NAMALWA (cell line): ENCODE data around the gene COL5A3.
"Not testable (repeated sequence)": the region's sequence is repeated elsewhere in the genome, so short reads cannot be mapped to it uniquely, and the experiment has no call there.

ENCODE experiments used
- DNase-seq: peaks from one replicate; pipeline ENCODE4 v3.0.0-alpha.2; 2015; ENCODE audit warnings: low spot score

Gene COL5A3

DNA sequence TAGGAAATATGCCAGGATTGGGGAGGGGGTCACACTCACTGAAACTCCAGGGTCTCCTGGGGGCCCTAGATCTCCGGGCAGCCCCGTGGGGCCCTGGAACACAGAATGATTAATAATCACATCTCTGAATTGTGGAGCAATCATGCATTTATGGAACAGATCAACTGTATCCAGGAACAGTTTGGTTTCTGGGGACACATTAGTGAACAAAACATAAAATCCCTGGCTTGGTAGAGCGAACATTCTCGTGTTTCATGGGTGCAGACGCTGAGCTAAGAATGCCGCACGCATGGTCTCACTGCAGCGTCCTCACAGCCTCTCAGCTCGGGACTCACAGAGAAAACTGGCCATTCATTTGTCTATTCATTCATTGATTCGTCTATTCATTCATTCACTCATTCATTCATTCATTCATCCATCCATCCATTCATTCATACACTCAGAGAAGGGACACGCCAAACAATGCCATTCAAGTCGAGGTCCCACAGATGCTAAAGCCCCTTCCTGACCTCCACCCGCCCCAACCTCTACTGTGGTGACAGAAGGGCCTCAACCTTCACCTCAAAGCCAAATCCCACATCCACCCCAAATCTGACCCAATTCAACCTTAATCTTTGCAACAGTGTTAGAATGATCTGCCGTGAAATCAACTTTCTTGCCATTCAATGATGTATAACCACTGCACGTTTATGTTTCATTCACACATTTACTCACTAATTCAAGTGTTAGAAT lies 39.0 kb downstream of the COL5A3 start:
- no peak for DNase-seq

DNA sequence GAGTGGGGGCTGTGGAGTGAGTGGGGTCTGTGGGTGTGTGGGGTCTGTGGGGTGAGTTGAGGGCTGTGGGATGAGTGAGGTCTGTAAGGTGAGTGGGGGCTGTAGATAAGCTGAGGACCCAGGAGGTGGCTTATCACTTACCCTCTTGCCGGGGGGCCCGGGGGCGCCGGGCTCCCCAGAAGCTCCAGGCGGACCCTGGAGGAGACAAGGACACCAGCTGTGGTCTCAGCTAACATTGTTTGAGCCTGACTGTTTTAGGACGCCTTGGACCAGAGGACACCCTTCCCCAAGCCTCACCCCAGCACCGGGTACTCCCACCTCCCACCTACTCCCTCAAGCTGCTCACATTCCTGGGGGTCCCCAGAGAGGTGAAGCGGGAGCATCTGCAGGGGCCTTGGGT lies 39.8 kb downstream of the COL5A3 start:
- no peak for DNase-seq

DNA sequence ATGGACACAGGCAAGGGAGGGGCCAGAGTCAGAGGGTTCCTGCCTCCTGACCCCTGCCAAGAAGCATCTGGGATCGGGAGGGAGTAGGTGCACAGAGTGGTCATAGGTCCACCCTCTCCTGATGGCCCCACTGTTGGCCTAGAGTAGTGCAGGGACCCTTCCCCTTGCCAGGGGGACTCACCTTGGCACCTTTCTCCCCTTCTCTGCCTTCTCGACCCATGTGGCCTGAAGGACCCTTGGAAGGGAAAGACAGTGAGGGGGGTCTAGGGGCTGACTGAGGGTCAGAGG lies 40.7 kb downstream of the COL5A3 start:
- no peak for DNase-seq

DNA sequence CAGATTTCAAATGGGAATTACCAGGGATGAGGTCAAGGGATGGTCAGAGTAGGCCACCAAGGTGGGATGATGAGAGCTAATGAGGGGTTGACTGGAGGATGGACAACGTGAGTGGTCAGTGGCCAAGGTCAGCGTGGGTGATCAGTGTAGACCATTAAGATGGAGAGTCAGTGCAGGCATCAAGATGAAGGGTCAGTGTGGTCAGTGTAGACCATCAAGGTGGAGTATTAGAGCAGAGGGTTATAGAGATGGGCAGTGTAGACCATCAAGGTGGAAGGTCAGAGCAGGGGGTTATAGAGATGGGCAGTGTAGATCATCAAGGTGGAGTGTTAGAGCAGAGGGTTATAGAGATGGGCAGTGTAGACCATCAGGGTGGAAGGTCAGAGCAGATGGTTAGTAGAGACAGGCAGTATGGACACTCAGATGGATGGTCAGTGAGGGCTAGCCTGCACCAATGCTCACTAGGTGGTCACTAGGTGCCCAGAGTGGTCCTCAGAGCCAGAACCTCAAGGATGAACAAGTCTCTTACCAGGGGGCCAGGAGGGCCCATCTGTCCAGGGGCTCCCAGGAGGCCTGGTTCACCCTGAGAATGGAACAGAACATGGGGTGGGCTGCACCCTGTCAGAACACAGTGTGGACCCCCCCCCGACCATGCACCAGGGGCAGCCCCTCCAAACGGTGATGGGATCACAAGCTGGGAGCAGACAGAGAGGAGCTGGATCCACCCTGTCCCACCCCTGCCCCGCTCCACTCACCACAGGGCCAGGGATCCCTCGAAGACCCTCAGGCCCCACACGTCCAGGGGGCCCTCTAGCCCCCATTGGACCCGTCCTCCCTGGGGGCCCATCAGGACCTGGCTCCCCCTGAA lies 41.2 kb downstream of the COL5A3 start:
- no peak for DNase-seq

DNA sequence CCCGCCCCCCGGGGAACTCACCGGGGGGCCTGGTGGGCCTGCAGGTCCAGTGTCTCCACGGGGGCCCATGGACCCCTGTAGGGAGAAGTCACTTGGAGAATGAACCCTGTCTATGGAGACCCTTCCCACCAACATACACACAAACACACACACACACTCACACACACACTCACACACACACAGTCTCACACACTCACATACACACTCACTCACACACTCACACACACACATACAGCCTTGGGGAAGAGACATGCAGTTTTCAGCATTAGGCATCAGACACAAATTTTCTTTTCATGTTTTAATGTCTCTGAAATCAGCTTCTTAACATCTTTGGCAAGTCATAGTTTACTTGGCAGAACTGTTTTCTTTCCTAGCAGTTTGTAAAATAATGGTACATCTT lies 43.0 kb downstream of the COL5A3 start:
- no peak for DNase-seq

DNA sequence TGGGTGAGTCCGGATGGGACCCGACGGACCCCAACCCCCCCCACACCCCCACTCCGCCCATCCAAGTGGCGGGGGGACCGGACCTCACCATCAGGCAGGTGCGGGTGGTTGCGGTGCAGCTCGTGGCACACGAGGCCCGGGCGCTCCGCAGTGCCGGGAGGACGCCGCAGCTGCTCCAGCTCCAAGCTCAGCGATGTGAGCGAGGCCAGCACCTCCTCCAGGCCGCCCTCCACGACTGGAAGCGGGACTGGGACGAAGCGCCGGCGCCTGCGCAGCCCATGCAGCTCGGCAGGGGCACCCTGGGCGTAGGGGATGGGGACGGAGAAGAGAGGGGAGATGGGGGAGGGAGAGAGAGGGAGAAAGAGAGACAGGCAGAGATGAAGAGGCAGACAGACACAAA lies 43.9 kb downstream of the COL5A3 start:
- DNase-seq: no peak

DNA sequence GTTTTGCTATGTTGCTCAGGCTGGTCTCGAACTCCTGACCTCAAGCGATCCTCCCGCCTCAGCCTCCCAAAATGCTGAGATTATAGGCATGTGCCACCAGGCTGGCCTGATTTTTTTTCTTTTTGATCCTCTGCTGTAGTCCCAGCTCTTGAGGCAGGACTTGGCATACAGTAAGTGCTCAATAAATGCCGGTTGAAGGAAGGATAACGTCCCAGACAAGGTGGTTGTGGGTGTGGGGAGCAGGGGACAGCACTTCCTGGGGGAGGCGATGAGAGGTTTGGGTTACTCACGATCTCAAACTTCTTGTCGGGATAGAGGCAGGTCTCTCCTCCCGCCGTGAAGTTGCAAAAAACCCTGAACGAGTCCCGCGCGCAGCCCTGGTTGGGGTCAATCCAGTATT lies 44.3 kb downstream of the COL5A3 start:
- DNase-seq: no peak

DNA sequence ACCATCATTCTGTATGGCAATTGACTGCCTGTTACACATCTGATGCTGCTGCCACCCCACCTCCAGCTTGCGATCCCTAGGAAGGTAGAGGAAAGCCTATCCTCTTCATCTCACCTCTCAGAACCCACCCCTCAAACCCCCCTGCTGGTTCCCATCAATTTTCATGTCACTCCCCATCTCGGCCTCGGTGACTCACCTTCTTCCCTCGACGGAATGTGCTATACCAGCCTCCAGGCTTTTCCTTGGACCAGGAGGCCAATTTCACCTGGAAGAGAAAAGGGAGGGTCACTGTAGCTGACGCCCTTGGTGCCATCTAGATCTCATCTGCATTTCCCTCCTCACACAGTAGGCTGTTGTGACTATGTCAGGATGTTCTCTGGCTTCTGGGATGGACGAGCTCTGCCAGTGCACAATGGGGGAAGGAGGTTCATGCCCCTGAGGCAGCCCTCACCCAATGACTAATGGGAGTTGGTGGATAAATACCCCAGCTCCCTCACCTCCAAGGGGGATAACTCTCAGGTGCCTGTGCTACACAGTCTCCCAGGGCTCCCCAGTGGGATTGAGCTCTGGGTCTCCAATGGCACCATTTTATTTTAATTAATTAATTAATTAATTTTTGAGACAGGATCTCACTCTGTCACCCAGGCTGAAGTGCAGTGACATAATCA lies 47.5 kb downstream of the COL5A3 start:
- DNase-seq: no peak

DNA sequence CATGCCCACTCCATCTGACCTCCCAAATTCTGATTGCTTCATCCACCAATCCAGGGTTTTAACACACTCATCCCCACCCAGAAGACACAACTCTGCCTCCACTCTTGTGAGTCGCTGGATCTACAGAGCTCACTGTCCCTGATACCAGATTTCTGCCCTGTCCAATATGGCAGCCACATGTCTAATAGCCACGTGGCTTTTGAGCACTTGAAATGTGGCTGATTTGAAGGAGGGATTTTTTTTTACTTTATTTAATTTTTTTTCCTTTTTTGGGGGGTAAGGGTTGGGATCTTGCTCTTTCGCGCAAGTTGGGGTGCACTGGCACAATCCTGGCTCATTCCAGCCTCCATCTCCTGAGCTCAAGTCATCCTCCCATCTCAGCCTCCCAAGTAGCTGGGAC lies 49.2 kb downstream of the COL5A3 start:
- DNase-seq: no peak

DNA sequence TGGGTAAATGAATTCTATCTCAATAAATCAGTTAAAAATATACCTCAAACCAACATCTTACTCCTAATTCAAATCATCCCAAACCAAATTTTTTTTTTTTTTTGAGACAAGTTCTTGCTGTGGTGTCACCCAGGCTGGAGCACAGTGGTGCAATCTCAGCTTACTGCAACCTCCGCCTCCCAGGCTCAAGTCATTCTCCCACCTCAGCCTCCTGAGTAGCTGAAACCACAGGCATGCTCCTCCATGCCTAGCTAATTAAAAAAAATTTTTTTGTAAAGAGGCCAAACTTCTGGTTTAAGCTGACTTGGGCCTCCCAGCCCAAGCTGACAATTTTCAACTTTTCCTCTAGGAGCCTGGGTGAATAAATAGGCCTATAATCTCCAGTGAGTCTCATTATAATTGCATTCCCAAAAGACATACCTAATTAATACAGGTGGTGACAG lies 51.9 kb downstream of the COL5A3 start:
- no peak for DNase-seq

DNA sequence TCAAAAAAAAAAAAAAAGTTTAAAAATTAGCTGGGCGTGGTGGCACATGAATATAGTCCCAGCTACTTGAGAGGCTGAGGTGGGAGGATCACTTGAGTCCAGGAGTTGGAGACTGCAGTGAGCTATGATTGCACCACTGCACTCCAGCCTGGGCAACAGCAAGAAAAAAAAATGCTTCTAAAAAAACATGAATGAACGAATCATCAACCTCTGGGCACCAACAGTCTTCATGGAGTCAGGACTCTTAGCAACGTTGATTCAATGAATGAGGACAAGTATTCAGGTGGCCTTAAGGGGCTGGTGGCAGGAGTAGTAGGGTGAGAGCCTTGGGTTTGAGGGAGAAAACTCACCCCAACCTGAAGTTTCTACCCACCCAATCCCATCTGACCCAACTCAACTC lies 53.3 kb downstream of the COL5A3 start:
- DNase-seq: no peak

DNA sequence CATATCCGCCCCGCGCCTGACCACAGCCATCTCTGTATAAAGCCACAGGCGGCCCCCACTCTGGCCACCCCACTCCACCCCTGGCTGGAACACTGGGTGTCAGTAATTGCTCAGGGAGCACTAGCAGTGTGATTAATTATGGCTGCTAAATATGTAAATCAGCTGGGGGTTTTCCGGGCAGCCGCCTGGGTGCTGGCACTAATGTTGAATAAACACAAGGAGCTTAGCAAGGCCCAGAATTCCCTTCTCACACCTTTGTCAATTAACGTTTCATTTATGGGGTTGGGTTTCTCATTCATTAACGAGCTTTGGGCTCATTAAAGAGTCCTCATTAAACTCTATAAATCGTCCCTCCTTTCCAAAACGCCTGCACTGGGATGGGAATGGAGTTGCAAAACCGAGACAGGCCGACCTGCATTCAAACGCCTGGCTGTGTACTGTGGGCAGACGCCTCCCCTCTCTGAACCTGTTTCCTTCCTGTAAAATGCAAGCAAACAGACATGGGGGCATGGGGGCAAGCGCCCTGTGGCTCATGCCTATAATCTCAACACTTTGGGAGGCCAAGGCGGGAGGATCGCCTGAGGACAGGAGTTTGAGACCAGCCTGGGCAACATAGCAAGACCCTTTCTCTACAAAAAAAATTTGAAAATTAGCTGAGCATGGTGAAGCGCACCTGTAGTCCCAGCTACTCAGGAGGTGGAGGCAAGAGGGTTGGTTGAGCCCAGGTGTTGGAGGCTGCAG lies 56.3 kb downstream of the COL5A3 start:
- DNase-seq: no peak

DNA sequence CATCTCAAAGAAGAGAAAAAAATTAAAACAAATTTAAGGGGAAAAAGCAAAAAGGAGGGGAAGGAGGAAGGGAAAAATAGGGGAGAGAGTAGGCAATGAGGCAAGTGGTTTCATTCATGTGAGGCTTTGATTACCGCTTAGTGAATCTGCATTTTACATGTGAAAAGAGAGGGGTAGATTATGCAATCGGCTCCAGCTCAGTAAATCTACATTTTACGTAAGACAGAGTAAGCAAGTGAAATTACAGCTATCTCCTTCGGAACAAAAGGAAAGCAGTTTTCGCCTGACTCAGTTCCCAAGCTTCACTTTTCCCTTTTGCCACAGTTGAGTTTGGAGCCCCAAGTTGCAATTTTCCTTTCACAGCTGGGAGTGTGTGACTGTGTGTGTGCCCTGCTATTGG lies 58.0 kb downstream of the COL5A3 start:
- DNase-seq: no peak

DNA sequence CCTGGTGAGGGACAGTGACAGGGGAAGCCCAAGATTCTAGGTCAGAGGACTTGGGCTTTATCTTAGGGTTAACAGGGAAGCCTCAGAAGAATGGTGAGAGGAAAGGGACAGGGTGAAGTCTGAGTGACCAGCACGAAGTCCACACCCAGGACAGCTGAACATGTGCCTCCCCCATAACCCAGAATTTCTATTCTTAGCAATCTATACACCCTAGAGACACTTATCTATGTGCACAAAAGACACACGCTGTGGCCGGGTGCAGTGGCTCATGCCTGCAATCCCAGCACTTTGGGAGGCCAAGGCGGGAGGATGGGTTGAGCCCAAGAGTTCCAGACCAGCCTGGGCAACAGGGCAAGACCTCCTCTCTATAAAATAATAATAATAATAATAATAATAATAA lies 62.9 kb downstream of the COL5A3 start:
- no peak for DNase-seq

DNA sequence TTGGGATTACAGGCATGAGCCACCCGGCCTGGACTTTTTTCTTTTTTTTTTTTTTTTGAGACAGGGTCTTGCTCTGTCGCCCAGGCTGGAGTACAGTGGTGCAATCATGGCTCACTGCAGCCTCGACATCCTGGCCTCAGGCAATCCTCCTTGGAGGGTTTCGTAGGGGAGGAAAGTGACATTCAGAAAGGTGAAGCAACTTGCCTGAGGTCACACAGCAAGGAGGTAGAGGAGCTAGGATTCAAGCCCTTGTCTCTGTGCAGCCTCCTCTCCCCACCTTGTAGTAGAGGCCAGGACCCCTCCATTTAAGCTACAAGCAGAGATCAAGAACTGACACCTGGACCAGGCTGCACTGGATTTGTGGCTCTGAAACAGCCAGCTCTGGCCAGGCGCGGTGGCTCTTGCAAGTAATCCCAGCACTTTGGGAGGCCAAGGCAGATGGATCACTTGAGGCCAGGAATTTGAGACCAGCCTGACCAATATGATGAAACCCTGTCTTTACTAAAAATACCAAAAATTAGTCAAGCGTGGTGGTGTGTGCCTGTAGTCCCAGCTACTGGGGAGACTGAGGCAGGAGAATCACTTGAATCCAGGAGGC lies 63.7 kb downstream of the COL5A3 start:
- DNase-seq: not testable (repeated sequence)

DNA sequence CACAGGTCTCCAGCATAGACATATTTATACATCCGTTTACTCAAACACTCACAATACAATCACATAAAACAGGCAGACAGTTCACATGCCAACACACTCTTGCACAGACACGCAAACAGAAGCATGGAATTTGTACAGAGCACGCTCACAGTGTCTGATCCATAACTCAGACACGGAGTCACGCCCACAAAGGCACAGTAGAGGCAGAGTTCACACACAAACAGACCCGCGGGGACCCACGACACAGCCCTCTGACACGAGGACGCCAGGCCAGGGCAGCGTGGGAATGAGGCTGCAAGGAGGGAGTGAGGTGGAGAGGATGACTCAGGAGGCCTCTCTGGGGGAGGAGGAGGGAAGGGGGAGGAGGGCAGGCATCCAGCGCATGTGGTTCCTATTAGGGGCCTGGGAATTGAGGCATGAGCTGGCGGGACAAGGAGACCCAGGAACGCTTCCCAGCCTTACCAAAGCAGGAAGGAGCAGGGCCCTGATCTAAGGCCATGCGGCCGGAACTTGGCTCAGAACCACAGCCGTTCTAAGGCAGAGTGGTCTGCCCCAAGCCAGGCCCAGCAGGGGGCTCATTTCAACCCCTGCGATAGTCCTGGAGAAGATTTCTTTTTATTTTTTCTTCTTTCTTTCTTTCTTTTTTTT lies 64.9 kb downstream of the COL5A3 start:
- DNase-seq: no peak

DNA sequence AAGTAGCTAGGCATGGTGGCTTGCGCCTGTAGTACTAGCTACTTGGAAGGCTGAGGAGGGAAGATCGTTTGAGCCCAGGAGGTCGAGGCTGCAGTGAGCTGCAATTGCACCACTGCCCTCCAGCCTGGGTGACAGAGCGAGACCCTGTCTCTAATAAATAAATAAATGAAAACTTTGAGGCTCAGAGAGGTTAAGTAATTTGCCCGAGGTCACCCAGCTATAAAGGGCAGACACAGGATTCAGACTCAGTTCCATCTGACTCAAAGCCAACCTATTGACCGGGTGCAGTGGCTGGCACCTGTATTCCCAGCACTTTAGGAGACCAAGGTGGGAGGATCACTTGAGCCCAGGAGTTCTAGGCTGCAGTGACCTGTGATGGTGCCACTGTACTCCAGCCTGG lies 66.6 kb downstream of the COL5A3 start:
- no peak for DNase-seq

DNA sequence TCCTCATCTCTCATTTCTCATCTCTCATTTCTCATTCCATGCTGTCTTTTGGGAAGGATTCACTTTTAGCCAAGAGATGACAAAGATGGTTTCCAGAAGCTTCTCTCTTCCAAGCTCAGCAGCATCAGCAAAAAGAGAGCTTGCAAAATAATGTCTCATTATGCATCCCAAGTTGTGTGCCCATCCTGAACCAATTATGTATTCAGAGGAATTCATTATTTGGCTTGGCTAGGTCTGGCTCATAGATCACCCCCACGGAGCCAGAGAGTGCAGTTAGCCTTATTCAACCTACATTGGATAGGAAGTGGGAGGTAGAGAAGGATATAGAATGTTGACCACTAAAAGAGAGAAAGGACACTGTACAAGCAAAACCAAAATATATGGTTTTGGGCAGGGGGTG lies 68.6 kb downstream of the COL5A3 start:
- no peak for DNase-seq

DNA sequence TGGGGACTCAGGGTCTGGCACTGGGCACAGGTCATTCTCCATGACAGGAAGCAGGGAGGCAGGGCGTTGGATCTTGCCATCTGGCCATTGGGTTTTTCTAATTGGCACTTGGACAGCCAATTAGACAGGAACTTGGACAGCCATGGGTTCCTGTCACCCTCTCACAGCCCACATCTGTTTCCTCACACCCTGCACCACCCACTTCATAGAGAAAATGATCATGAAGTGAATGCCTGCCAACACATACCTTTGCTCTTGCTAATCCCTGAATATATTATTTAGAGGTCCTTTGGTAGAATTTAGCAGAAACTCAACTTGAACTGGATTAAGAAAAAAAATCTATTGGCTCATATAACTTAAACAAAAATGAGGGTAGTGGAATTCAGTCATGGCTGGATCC lies 69.1 kb downstream of the COL5A3 start:
- no peak for DNase-seq

DNA sequence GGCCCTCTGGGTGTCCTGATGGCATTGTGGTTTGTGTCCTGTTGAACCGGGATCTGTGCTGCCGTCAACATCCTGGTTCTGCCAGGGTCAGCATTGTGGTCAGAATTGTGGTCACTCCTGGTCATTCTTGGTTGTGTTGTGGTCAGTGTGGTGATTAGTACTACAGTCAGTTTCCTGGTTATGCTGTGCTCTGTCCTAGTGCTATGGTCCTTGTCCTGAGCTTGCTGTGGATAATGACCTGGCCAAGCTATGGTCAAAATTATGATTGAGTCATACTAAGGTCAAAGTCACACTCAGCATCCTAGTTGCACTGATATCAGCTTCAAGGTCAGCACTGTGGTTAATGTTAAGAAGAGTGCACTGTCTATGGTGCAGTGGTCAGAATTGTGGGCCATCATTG lies 69.5 kb downstream of the COL5A3 start:
- no peak for DNase-seq

DNA sequence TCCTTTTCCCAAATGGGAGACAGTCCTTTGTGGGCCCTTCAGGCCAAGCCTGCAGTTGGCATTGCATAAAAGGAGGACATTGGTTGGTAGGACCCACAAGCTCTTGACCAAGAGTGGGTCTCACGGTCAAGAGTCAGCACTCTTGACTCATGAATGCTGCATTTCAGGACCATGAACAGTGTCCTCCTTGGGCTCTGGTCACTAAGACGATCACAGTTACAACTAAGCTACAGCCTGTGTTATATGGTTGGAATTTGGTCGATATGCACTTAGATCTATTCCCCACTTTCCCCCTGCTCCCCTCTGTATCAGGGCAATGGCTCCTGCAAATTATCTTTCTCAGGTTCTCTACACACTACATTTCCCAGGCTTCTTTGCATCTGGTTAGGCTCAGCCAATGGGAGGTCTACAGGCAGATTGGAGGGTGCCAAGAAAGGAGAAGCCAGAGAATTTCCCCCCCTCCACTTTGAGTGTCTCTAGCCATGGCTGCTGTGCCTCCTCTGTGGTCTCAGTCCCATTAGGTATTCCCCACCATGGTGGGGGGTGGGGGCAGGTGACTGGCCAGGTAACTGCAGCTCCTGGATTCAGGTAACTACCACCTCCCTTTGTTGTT lies 70.9 kb downstream of the COL5A3 start:
- DNase-seq: no peak
